H9 (cell line): ENCODE results near the gene DMRTC2. TPM values are rescaled to one million over a fixed set of nuclear protein-coding genes. Genes with fewer than 3 reads are reported as not detected.

ENCODE experiments used
- DNase-seq: peaks from one replicate; pipeline ENCODE4 v3.0.0-alpha.2; 2017
- H2AFZ ChIP-seq: one replicate; pipeline ENCODE4 v1.6.1; 2013; ENCODE audit warnings: mild to moderate bottlenecking, low read length, control low read depth, moderate library complexity
- H2AK5ac ChIP-seq: 2 replicates; pipeline ENCODE4 v1.6.1; 2013; ENCODE audit warnings: low read length, control low read depth, mixed read lengths; ENCODE audit not compliant: insufficient read length
- H2BK120ac ChIP-seq: one replicate; pipeline ENCODE4 v1.6.1; 2013; ENCODE audit warnings: low read depth, mild to moderate bottlenecking, low read length, control low read depth, inconsistent platforms; ENCODE audit not compliant: poor library complexity, severe bottlenecking
- H2BK12ac ChIP-seq: 2 replicates; pipeline ENCODE4 v1.6.1; 2013; ENCODE audit warnings: low read length, control low read depth, mixed read lengths, low read depth; ENCODE audit not compliant: insufficient read length
- H2BK15ac ChIP-seq: 2 replicates; pipeline ENCODE4 v1.6.1; 2013; ENCODE audit warnings: low read depth, low read length, control low read depth
- H2BK20ac ChIP-seq: one replicate; pipeline ENCODE4 v1.6.1; 2013; ENCODE audit warnings: low read depth, mild to moderate bottlenecking, low read length, control low read depth, inconsistent platforms; ENCODE audit not compliant: poor library complexity, severe bottlenecking
- H2BK5ac ChIP-seq: 2 replicates; pipeline ENCODE4 v1.6.1; 2013; ENCODE audit warnings: low read length, control low read depth, mixed read lengths; ENCODE audit not compliant: insufficient read length
- H3K14ac ChIP-seq: 2 replicates; pipeline ENCODE4 v1.6.1; 2013; ENCODE audit warnings: low read length, control low read depth; ENCODE audit not compliant: insufficient read depth
- H3K18ac ChIP-seq: 2 replicates; pipeline ENCODE4 v1.6.1; 2013; ENCODE audit warnings: low read depth, mild to moderate bottlenecking, mixed read lengths, low read length, control low read depth; ENCODE audit not compliant: insufficient read length
- H3K23ac ChIP-seq: 2 replicates; pipeline ENCODE4 v1.6.1; 2013; ENCODE audit warnings: low read length, control low read depth, mixed read lengths, low read depth; ENCODE audit not compliant: insufficient read length
- H3K23me2 ChIP-seq: 2 replicates; pipeline ENCODE4 v1.6.1; 2013; ENCODE audit warnings: low read depth, mild to moderate bottlenecking, mixed read lengths, low read length, control low read depth; ENCODE audit not compliant: insufficient read length, poor library complexity, severe bottlenecking
- H3K27ac ChIP-seq: 2 replicates; pipeline ENCODE4 v1.5.1; 2013; ENCODE audit warnings: low read length, control low read depth, mixed read lengths, low read depth; ENCODE audit not compliant: insufficient read length
- H3K27me3 ChIP-seq: 2 replicates; pipeline ENCODE4 v1.6.1; 2013; ENCODE audit warnings: low read length, control low read depth, inconsistent platforms; ENCODE audit not compliant: insufficient read depth
- H3K4ac ChIP-seq: 2 replicates; pipeline ENCODE4 v1.6.1; 2013; ENCODE audit warnings: low read depth, mild to moderate bottlenecking, control low read depth, inconsistent platforms, low read length, moderate library complexity
- H3K4me1 ChIP-seq: 2 replicates; pipeline ENCODE4 v1.6.1; 2013; ENCODE audit warnings: low read length, control low read depth, inconsistent platforms; ENCODE audit not compliant: insufficient read depth
- H3K4me2 ChIP-seq: 2 replicates; pipeline ENCODE4 v1.6.1; 2013; ENCODE audit warnings: low read length, control low read depth, mixed read lengths; ENCODE audit not compliant: insufficient read length, insufficient read depth
- H3K56ac ChIP-seq: 2 replicates; pipeline ENCODE4 v1.6.1; 2013; ENCODE audit warnings: low read depth, mild to moderate bottlenecking, mixed read lengths, low read length, control low read depth; ENCODE audit not compliant: insufficient read length
- H3K79me1 ChIP-seq: 2 replicates; pipeline ENCODE4 v1.6.1; 2013; ENCODE audit warnings: low read depth, mild to moderate bottlenecking, moderate library complexity, low read length, control low read depth, inconsistent platforms; ENCODE audit not compliant: insufficient read depth, poor library complexity, severe bottlenecking
- H3K79me2 ChIP-seq: 2 replicates; pipeline ENCODE4 v1.6.1; 2013; ENCODE audit warnings: low read length, control low read depth, inconsistent platforms; ENCODE audit not compliant: insufficient read depth
- H3K9ac ChIP-seq: 2 replicates; pipeline ENCODE4 v1.6.1; 2013; ENCODE audit warnings: low read length, control low read depth, mixed read lengths; ENCODE audit not compliant: insufficient read length; ENCODE audit errors: extremely low read depth
- H3K9me3 ChIP-seq: one replicate; pipeline ENCODE4 v1.6.1; 2013; ENCODE audit warnings: low read depth, low read length, inconsistent platforms; ENCODE audit not compliant: control insufficient read depth
- H3T11ph ChIP-seq: one replicate; pipeline ENCODE4 v1.6.1; 2013; ENCODE audit warnings: mild to moderate bottlenecking, low read length, control low read depth, inconsistent platforms
- H4K20me1 ChIP-seq: one replicate; pipeline ENCODE4 v1.6.1; 2013; ENCODE audit not compliant: control insufficient read depth, insufficient read length, insufficient read depth
- H4K5ac ChIP-seq: 2 replicates; pipeline ENCODE4 v1.6.1; 2013; ENCODE audit warnings: low read depth, mild to moderate bottlenecking, mixed read lengths, low read length, control low read depth; ENCODE audit not compliant: insufficient read length
- H4K8ac ChIP-seq: replicated peaks from 2 replicates; pipeline ENCODE4 v1.6.1; 2013; ENCODE audit warnings: low read length, control low read depth, mixed read lengths, low read depth; ENCODE audit not compliant: insufficient read length
- H4K91ac ChIP-seq: 2 replicates; pipeline ENCODE4 v1.6.1; 2013; ENCODE audit warnings: low read depth, mild to moderate bottlenecking, moderate library complexity, mixed read lengths, low read length, control low read depth; ENCODE audit not compliant: insufficient read length
- H3K27ac Mint-ChIP-seq, 3 experiments: 2 replicates in 2 of 3; 3 replicates in 1 of 3; pipeline ENCODE4 v1.8.0; 2020 to 2021; ENCODE audit warnings: mixed read lengths in 3 of 3, mild to moderate bottlenecking in 1 of 3, moderate library complexity in 1 of 3
- H3K27me3 Mint-ChIP-seq: 2 replicates; pipeline ENCODE4 v1.8.0; 2021; ENCODE audit warnings: low read depth, mild to moderate bottlenecking, moderate library complexity, mixed read lengths
- H3K36me3 Mint-ChIP-seq, 3 experiments: 2 replicates in 2 of 3; 3 replicates in 1 of 3; pipeline ENCODE4 v1.8.0; 2020 to 2021; ENCODE audit warnings: low read depth in 3 of 3, mixed read lengths in 3 of 3; ENCODE audit not compliant: insufficient read depth in 1 of 3
- H3K4me1 Mint-ChIP-seq, 2 experiments: 2 replicates each; pipeline ENCODE4 v1.8.0; 2020; ENCODE audit warnings: mixed read lengths in 2 of 2
- H3K4me3 Mint-ChIP-seq, 2 experiments: 2 replicates in 1 of 2; 3 replicates in 1 of 2; pipeline ENCODE4 v1.8.0; 2020 to 2021; ENCODE audit warnings: mild to moderate bottlenecking in 2 of 2, mixed read lengths in 2 of 2, moderate library complexity in 1 of 2
- H3K9me3 Mint-ChIP-seq, 2 experiments: 2 replicates in 1 of 2; 3 replicates in 1 of 2; pipeline ENCODE4 v1.8.0; 2020; ENCODE audit warnings: mild to moderate bottlenecking in 2 of 2, mixed read lengths in 2 of 2, moderate library complexity in 1 of 2
- WGBS: extraction: QIAGEN DNeasy Blood & Tissue Kit; methylation state at CpG from one replicate; pipeline ENCODE4 v1.1.7; 2013; ENCODE audit warnings: missing lambda C conversion rate, low lambda C conversion rate, mixed read lengths; ENCODE audit not compliant: insufficient read length; ENCODE audit errors: extremely low coverage; 5-methylcytosine and 5-hydroxymethylcytosine counted together
- total RNA-seq: library from RNA; stranded (reverse); gene quantifications from 2 replicates; pipeline ENCODE4 v1.2.1, GENCODE V29; 2021
- TF ChIP-seq, protein P1 (sequence below): fragments of 200-600 bp; sonication (generic); conservative IDR thresholded peaks from 3 replicates; pipeline ENCODE4 v1.8.0; 2021; ENCODE audit warnings: antibody characterized with exemption, mild to moderate bottlenecking

Gene DMRTC2
- total RNA-seq, 1 experiment from 2014 or later: not detected

DNA sequence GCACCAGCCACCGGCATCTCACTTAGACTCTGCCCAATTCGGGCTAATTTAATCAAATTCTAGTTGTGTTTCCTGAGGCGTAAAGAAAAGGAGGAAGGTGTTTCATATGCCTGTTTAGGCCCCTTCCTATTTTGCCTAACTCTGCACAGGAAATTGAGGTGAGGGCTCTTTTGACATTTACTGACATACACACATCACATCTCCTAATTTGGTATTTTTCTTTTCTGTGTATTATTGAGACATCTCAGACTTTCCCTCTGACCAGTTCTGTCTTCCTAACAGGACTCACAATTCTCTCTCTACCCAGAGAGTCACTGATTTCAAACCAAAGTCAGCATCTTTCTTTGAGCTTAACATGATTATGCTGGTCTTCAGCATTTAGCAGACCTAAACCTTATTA lies 40.5 kb upstream of the DMRTC2 start:
- H3K36me3 Mint-ChIP-seq: peaks cover 0 to 24% (median 2%) of the 10 kb centered on the region in 3 experiments; a peak in 4 of 7 replicates
- H2BK15ac ChIP-seq: no peak overlapping the region
- H3K56ac ChIP-seq: no peak overlapping the region
- no peaks in the 10 kb centered on the region for H3K4me1 Mint-ChIP-seq
- no peaks in the 10 kb centered on the region for H3K79me2 ChIP-seq
- H3T11ph ChIP-seq: no peak overlapping the region
- no peak overlapping the region for H3K9ac ChIP-seq
- H3K4me3 Mint-ChIP-seq: no peak overlapping the region
- no peaks in the 10 kb centered on the region for H3K9me3 ChIP-seq
- no peak overlapping the region for H2BK5ac ChIP-seq
- no peak overlapping the region for H3K27ac Mint-ChIP-seq
- H4K20me1 ChIP-seq: no peaks in the 10 kb centered on the region
- no peak overlapping the region for H4K5ac ChIP-seq
- DNase-seq: no peak
- peaks cover 7% of the 10 kb centered on the region for H3K27me3 Mint-ChIP-seq
- H2BK12ac ChIP-seq: no peak overlapping the region
- H3K27me3 ChIP-seq: no peaks in the 10 kb centered on the region
- no peak overlapping the region for H2BK20ac ChIP-seq
- H3K4ac ChIP-seq: no peak overlapping the region
- H3K79me1 ChIP-seq: no peaks in the 10 kb centered on the region
- no peak overlapping the region for H3K23ac ChIP-seq
- no peak overlapping the region for H3K18ac ChIP-seq
- no peak overlapping the region for H3K27ac ChIP-seq
- TF ChIP-seq, protein P1, sequence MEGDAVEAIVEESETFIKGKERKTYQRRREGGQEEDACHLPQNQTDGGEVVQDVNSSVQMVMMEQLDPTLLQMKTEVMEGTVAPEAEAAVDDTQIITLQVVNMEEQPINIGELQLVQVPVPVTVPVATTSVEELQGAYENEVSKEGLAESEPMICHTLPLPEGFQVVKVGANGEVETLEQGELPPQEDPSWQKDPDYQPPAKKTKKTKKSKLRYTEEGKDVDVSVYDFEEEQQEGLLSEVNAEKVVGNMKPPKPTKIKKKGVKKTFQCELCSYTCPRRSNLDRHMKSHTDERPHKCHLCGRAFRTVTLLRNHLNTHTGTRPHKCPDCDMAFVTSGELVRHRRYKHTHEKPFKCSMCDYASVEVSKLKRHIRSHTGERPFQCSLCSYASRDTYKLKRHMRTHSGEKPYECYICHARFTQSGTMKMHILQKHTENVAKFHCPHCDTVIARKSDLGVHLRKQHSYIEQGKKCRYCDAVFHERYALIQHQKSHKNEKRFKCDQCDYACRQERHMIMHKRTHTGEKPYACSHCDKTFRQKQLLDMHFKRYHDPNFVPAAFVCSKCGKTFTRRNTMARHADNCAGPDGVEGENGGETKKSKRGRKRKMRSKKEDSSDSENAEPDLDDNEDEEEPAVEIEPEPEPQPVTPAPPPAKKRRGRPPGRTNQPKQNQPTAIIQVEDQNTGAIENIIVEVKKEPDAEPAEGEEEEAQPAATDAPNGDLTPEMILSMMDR: no peak
- H2AFZ ChIP-seq: no peak overlapping the region
- H3K23me2 ChIP-seq: no peaks in the 10 kb centered on the region
- H3K14ac ChIP-seq: no peak overlapping the region
- H4K91ac ChIP-seq: no peak overlapping the region
- H3K9me3 Mint-ChIP-seq: peaks cover 20 to 85% of the 10 kb centered on the region in 2 experiments
- H3K4me1 ChIP-seq: no peaks in the 10 kb centered on the region
- WGBS: no CpG with 5 or more reads among the region's 3 CpGs
- H2BK120ac ChIP-seq: no peak overlapping the region
- no peak overlapping the region for H2AK5ac ChIP-seq
- H4K8ac ChIP-seq: no peak overlapping the region
- H3K4me2 ChIP-seq: no peak overlapping the region
